ENCODE data around the gene PPP1R13B.

The PPP1R13B gene

GRCh38 chr14:103729496-103730448, 117.6 kb downstream of the PPP1R13B start:
- DNase-seq (ENCODE audit: low spot score), result no peak

- no peak for DNase-seq (ENCODE audit: low spot score)
These were observed 118.7 kb downstream of the PPP1R13B start for GRCh38 chr14:103728721-103729120.

DNA sequence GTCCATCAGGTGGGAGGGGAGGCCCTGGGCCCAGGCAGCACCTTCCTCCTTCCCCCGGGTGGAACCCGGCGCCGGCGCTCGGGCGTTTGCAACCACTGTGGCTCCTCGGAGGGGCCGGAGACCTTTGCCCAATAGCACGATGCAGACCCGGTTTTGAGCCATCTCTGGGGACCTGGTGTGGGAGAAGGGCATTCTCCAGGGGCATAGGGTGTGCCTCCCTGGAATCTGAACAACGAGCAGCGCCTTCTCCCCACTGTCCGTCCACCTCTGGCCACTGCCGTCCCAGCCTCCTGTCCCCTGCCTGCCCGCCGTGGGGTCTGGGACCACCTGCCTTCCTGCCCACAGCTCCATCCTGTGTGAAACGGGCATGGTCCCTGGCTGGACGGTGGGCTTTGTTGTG, 119.2 kb downstream of the PPP1R13B start:
- no peak for DNase-seq (ENCODE audit: low spot score)

GRCh38 chr14:103727313-103727980, 119.9 kb downstream of the PPP1R13B start:
- no peak for DNase-seq (ENCODE audit: low spot score)

DNA sequence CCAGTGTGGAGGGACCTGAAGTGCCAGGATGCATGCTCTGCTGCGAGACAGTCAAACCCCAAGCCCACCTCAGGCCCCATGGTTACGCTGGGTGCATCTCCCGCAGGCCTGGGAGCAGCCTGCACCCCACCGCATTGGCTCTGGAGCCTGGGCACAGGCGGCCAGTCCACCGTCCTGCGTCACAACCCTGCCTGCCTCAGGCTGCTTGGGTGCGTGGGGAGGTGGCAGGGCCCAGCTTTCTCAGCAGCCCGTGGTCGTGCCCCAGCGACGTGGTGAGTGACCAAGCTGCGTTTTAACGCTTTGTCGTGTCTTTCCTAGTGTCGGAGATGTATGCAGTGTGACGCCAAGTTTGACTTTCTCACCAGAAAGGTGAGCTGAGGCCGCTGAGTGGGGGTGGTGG, 120.9 kb downstream of the PPP1R13B start:
- DNase-seq (ENCODE audit: low spot score), result no peak

DNA sequence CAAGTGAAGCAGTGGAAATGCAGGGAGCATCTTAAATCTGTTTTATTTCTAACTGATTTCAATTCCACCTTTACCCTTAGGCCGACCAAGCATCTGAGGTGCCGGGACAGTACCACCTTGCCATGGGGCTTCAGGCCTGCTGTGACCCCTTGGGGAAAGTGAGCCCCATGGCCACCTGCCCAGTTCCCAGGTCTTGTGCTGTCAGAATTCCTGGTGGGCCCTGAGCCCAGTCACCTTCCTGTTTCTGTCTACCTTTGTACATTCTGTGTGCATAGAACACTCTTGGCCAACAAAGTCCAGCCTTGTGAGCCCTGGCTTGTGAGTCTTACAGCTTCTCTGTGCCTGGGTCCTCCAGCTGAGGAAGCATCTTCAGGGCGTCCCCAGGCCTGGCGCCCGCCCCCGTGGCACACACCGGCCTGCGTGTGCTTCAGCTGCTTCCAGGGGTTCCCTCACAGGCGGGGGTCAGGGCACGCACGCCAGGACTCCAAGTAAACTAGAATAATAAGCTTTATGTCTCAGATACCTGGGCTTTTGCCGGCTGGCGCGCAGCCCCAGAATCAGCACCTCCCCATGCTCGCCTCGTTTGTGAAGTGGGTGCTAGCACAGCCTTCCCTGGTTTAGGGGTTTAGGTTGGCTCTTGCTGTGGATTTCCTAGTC, 121.5 kb downstream of the PPP1R13B start:
- no peak for DNase-seq (ENCODE audit: low spot score)

DNA sequence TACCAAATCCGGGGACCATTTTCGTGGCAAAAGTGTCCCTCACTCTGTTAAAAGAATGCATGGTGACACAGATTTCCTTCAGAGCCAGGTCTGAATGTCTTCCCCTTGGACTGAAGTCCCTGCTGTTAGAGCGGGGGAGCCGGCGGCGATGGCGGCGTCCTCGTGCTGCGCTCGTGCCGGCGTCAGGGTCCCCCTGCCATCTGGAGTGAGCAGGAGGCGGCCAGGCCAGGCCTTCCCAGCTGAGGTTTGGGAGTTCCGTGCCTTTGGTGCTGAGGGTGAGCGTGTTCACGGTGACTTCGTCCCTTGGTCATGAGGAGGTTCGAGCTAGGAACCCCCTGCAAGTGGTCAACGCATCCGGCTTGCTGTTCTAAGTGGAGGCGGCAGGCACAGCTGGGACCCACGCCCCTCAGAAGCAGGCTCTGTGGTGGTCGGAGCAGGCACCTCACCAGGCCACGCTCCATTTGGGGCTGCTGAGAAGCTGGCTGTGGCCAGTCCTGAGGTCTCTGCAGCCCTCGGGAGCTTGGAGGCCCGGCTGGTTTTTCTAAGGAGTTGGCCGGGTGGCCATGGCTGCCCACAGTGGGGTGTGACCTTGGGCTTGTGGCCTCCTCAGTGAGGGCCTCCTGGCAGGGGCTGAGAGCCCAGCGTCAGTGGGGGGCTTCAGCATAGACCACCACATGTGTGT, 122.2 kb downstream of the PPP1R13B start:
- DNase-seq (ENCODE audit: low spot score), result no peak

DNA sequence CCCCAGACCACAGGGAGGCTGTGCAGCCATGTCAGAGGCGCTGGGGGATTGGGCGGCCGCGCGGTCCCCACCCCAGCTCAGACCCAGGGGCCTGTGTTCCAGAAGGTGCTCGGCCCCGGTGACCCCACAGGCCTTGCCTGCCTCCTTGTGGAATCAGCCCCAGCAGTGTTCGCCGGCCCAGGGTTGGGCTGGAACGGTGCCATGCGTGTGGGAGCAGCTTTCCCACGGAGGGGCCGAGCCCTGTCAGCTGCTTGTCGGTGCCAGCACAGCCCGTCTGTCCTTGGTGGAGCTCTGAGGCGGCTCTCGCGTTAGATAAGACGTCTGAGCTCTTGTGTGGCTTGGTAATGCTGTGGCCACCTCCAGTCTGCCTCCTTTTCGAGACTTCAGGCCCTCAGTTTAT, 123.3 kb downstream of the PPP1R13B start:
- no peak for DNase-seq (ENCODE audit: low spot score)

DNA sequence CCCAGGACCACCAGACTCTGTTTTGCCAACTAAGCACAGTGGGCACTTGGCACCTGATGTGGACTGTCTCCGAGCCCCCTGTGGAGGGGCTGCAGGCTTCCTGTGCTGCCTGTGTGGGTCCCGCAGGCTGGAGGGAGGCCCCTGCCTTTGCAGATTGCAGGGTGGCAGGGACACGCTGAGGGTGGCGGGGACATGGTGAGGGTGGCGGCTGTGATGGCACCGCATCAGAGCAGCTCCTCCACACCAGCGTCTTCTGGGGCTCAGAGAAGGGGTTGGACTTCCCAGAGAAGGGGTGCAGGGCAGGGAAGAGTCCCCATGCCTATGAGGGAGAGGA, 123.7 kb downstream of the PPP1R13B start:
- DNase-seq (ENCODE audit: low spot score), result no peak

GRCh38 chr14:103721334-103722120, 125.8 kb downstream of the PPP1R13B start:
- no peak for DNase-seq (ENCODE audit: low spot score)

- no peak for DNase-seq (ENCODE audit: low spot score)
These were observed 127.6 kb downstream of the PPP1R13B start for GRCh38 chr14:103719751-103720150.

GRCh38 chr14:103718572-103718971, 128.8 kb downstream of the PPP1R13B start:
- no peak for DNase-seq (ENCODE audit: low spot score)

GRCh38 chr14:103716899-103717411, 130.4 kb downstream of the PPP1R13B start:
- DNase-seq (ENCODE audit: low spot score), result no peak

GRCh38 chr14:103716091-103716801, 131.1 kb downstream of the PPP1R13B start:
- no peak for DNase-seq (ENCODE audit: low spot score)

- peak; percentile 100 for DNase-seq (ENCODE audit: low spot score)
These were observed 132.0 kb downstream of the PPP1R13B start, which contains the start of the genes XRCC3 and ZFYVE21 for GRCh38 chr14:103715052-103716000. Gene XRCC3 (minus strand): TSS chr14:103715451. CDS start chr14:103711087, 4,364 bp downstream. Gene ZFYVE21 (plus strand): TSS chr14:103715810. CDS start chr14:103715842, 32 bp downstream.

DNA sequence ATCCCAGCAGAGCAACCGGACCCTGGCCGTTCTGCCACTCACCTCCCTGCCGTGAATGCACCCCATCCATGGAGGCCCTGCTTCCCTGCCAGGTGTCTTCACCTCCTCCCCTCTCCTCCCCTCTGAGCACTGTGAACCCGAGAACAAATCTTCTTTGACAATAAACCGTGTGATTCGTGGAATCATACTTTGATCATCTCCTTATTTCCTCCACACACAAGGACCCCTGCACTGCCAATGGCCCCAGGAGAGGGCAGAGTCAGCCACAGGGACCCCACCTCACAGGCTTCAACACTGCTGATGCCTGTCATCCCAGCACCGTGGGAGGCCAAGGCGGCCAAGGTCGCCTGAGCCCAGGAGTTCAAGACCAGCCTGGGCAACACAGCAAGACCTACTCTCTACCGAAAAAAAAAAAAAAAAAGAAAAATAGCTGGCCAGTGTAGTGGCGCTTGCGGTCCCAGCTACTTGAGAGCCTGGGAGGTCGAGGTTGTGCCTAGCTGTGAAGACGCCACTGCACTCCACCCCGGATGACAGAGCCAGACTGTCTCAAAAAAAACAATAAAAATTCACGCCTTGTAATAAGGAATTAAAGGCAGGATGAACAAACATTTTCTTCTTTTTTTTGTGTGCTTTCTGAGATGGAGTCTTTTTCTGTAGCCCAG, 133.2 kb downstream of the PPP1R13B start:
- DNase-seq (ENCODE audit: low spot score), result no peak

- no peak for DNase-seq (ENCODE audit: low spot score)
These were observed 133.9 kb downstream of the PPP1R13B start for GRCh38 chr14:103713304-103714062.
